ENCODE measurements around the gene ZNF831.

Gene ZNF831

GRCh38 chr20:59157961-59158541 lies 5.6 kb upstream of the ZNF831 start:
- DNase-seq: no peak

- no peak for DNase-seq
Measured at GRCh38 chr20:59158673-59159072, 4.9 kb upstream of the ZNF831 start.

GRCh38 chr20:59159091-59159490 lies 4.5 kb upstream of the ZNF831 start:
- no peak for DNase-seq

GRCh38 chr20:59159493-59160376 lies 3.9 kb upstream of the ZNF831 start:
- no peak for DNase-seq

GRCh38 chr20:59160389-59161115 lies 3.1 kb upstream of the ZNF831 start:
- DNase-seq: no peak

GRCh38 chr20:59161721-59162120 lies 1.9 kb upstream of the ZNF831 start:
- no peak for DNase-seq

- no peak for DNase-seq
Measured at GRCh38 chr20:59164686-59165391, 1.2 kb downstream of the ZNF831 start.

GRCh38 chr20:59165396-59165795 lies 1.8 kb downstream of the ZNF831 start:
- no peak for DNase-seq

- no peak for DNase-seq
Measured at GRCh38 chr20:59165891-59166709, 2.5 kb downstream of the ZNF831 start.

- DNase-seq: no peak
Measured at GRCh38 chr20:59170406-59171349, 7.1 kb downstream of the ZNF831 start.

GRCh38 chr20:59171986-59172385 lies 8.4 kb downstream of the ZNF831 start:
- DNase-seq: no peak

- DNase-seq: no peak
Measured at GRCh38 chr20:59173938-59174491, 10.4 kb downstream of the ZNF831 start.

- DNase-seq: no peak
Measured at GRCh38 chr20:59175002-59175401, 11.4 kb downstream of the ZNF831 start.

GRCh38 chr20:59175861-59176260 lies 12.2 kb downstream of the ZNF831 start:
- DNase-seq: no peak

- no peak for DNase-seq
Measured at GRCh38 chr20:59176812-59177211, 13.2 kb downstream of the ZNF831 start.

- no peak for DNase-seq
Measured at GRCh38 chr20:59177266-59178250, 13.9 kb downstream of the ZNF831 start.

GRCh38 chr20:59178983-59179595 lies 15.5 kb downstream of the ZNF831 start:
- DNase-seq: no peak

- no peak for DNase-seq
Measured at GRCh38 chr20:59179988-59180387, 16.4 kb downstream of the ZNF831 start.

- no peak for DNase-seq
Measured at GRCh38 chr20:59181936-59182335, 18.3 kb downstream of the ZNF831 start.
